Measurements from ENCODE around the gene POU4F3. TPM values are rescaled to one million over a fixed set of nuclear protein-coding genes. Genes with fewer than 3 reads are reported as not detected.

The POU4F3 gene
- total and polyA plus RNA-seq, 10 donors = 0.03 to 0.16 (median 0.07) TPM; not detected in 6

GRCh38 chr5:146327257-146327870 is 11.3 kb upstream of the POU4F3 start:
- TF ChIP-seq POLR2A (IDR thresholded peaks at IDR 0.05) (no peak), POLR2AphosphoS5 (IDR thresholded peaks at IDR 0.05) (no peak)
- TF ChIP-seq, protein P1, sequence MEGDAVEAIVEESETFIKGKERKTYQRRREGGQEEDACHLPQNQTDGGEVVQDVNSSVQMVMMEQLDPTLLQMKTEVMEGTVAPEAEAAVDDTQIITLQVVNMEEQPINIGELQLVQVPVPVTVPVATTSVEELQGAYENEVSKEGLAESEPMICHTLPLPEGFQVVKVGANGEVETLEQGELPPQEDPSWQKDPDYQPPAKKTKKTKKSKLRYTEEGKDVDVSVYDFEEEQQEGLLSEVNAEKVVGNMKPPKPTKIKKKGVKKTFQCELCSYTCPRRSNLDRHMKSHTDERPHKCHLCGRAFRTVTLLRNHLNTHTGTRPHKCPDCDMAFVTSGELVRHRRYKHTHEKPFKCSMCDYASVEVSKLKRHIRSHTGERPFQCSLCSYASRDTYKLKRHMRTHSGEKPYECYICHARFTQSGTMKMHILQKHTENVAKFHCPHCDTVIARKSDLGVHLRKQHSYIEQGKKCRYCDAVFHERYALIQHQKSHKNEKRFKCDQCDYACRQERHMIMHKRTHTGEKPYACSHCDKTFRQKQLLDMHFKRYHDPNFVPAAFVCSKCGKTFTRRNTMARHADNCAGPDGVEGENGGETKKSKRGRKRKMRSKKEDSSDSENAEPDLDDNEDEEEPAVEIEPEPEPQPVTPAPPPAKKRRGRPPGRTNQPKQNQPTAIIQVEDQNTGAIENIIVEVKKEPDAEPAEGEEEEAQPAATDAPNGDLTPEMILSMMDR (IDR thresholded peaks at IDR 0.05 in 8 of 11, conservative IDR thresholded peaks at IDR 0.05 in 3 of 11) = no peak
- peaks cover 0 to 64% (median 0%) of the 10 kb centered on the region in 7 donors for H3K27me3 ChIP-seq (replicated peaks in 1 of 7)
- H3K9me3 ChIP-seq = no peaks in the 10 kb centered on the region
- H3K36me3 ChIP-seq = no peaks in the 10 kb centered on the region
- DNase-seq = no peak
- intact Hi-C loops (cut with DNase I; ENCODE audit: low total_unique reads) = no loop called here
- H3K4me1 ChIP-seq = no peaks in the 10 kb centered on the region
- H3K27ac ChIP-seq = no peak overlapping the region
- WGBS, 5 donors = 73 to 84% (median 83%) methylated on average over 7 of the region's 7 CpGs
- no peak overlapping the region for H3K4me3 ChIP-seq

DNA sequence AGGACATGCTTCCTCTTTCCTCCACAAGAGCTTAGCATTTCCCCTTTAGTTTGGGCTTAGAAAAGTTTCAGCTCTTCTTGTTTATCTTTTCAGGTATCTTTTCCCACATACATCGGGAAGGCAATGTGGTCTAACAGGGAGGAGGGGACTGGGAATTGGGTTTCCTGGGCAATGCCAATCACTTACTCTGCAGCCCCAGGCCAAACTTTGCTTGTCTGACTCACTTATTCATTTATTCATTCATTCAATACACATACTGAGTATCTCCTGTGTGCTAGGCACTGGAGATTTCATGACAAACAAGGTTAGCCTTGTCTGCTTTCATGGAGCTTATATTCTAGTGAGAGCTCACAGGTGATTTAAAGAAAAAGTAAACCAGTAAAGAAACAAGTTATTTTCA is 10.7 kb upstream of the POU4F3 start:
- intact Hi-C loops (cut with DNase I; ENCODE audit: low total_unique reads) = no loop called here
- Histone ChIP-seq H3K27ac (no peak overlapping the region), H3K4me1 (no peaks in the 10 kb centered on the region), H3K9me3 (no peaks in the 10 kb centered on the region), H3K4me3 (no peak overlapping the region), H3K27me3 (replicated peaks in 1 of 7) (peaks cover 0 to 70% (median 0%) of the 10 kb centered on the region in 7 donors), H3K36me3 (no peaks in the 10 kb centered on the region)
- 21 to 48% (median 39%) methylated on average over 1 of the region's 1 CpG for WGBS, 5 donors
- TF ChIP-seq POLR2A (IDR thresholded peaks at IDR 0.05) (no peak), POLR2AphosphoS5 (IDR thresholded peaks at IDR 0.05) (no peak)
- TF ChIP-seq, protein P1 (IDR thresholded peaks at IDR 0.05 in 8 of 11, conservative IDR thresholded peaks at IDR 0.05 in 3 of 11) = no peak
- no peak for DNase-seq

- WGBS, 5 donors = 71 to 81% (median 76%) methylated on average over 2 of the region's 2 CpGs
- Histone ChIP-seq H3K9me3 (no peaks in the 10 kb centered on the region), H3K27ac (no peak overlapping the region), H3K4me3 (no peak overlapping the region), H3K36me3 (no peaks in the 10 kb centered on the region), H3K4me1 (no peaks in the 10 kb centered on the region), H3K27me3 (replicated peaks in 1 of 7) (peaks cover 0 to 87% (median 12%) of the 10 kb centered on the region in 7 donors)
- no peak for DNase-seq
- intact Hi-C loops (cut with DNase I; ENCODE audit: low total_unique reads) = no loop called here
- TF ChIP-seq POLR2AphosphoS5 (IDR thresholded peaks at IDR 0.05) = no peak
- TF ChIP-seq, protein P1 (IDR thresholded peaks at IDR 0.05 in 8 of 11, conservative IDR thresholded peaks at IDR 0.05 in 3 of 11) = no peak
- no peak for TF ChIP-seq POLR2A (IDR thresholded peaks at IDR 0.05)
Observed at GRCh38 chr5:146329697-146330096, 8.9 kb upstream of the POU4F3 start.

DNA sequence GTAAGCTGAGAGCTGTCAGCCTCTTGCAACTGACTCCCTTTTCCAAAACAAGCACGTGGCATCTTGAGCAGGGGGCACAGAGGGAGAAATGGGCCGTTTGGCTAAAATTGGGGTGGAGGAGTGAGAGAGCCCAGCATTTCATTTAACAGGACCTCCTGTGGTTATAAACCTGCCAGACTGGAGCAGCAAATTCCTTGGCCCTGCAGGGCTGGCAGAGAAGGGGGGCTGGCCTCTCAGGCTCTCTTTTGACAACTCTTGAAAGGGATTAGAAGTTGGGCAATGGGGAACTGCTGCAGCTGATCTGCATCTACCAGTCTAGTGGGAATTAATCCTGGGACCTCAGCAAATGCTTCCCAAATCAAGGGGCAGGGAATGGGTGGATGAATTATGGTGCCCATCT is 7.2 kb upstream of the POU4F3 start:
- WGBS, 5 donors = 0 to 7% (median 4%) methylated on average over 2 of the region's 2 CpGs
- H3K27ac ChIP-seq = no peak overlapping the region
- no peaks in the 10 kb centered on the region for H3K4me1 ChIP-seq
- DNase-seq = no peak
- no peaks in the 10 kb centered on the region for H3K36me3 ChIP-seq
- no peaks in the 10 kb centered on the region for H3K9me3 ChIP-seq
- TF ChIP-seq POLR2A (IDR thresholded peaks at IDR 0.05) = no peak
- no peak for TF ChIP-seq POLR2AphosphoS5 (IDR thresholded peaks at IDR 0.05)
- TF ChIP-seq, protein P1 (IDR thresholded peaks at IDR 0.05 in 8 of 11, conservative IDR thresholded peaks at IDR 0.05 in 3 of 11) = no peak
- peaks cover 0 to 96% (median 12%) of the 10 kb centered on the region in 7 donors for H3K27me3 ChIP-seq (replicated peaks in 1 of 7)
- intact Hi-C loops (cut with DNase I; ENCODE audit: low total_unique reads) = no loop called here
- H3K4me3 ChIP-seq = no peak overlapping the region

All from spleen (tissue), 11 donors.